HG02678 (cell line): Measurements from ENCODE around the gene ERCC1.
"Not testable (repeated sequence)": the region's sequence is repeated elsewhere in the genome, so short reads cannot be mapped to it uniquely, and the experiment has no call there.

Experiments used
- ATAC-seq: cut with Tn5 transposase; IDR thresholded peaks from one replicate; pipeline ENCODE4 v1.9.1; 2021; ENCODE audit warnings: mild to moderate bottlenecking, moderate library complexity; ENCODE audit not compliant: unreplicated experiment

Gene ERCC1

GRCh38 chr19:45455707-45456499 lies 32.2 kb upstream of the ERCC1 start:
- no peak for ATAC-seq

- no peak for ATAC-seq
These were observed 28.2 kb upstream of the ERCC1 start for GRCh38 chr19:45451850-45452387.

GRCh38 chr19:45451131-45451849 lies 27.6 kb upstream of the ERCC1 start:
- no peak for ATAC-seq

- ATAC-seq, result no peak
These were observed 26.3 kb upstream of the ERCC1 start for GRCh38 chr19:45450012-45450333.

GRCh38 chr19:45448887-45449299 lies 25.2 kb upstream of the ERCC1 start:
- ATAC-seq, result no peak

GRCh38 chr19:45448425-45448756 lies 24.7 kb upstream of the ERCC1 start:
- no peak for ATAC-seq

GRCh38 chr19:45446944-45447343 lies 23.2 kb upstream of the ERCC1 start:
- ATAC-seq, result no peak

GRCh38 chr19:45446295-45446694 lies 22.6 kb upstream of the ERCC1 start:
- no peak for ATAC-seq

- ATAC-seq, result no peak
These were observed 21.4 kb upstream of the ERCC1 start for GRCh38 chr19:45445139-45445538.

- peak; percentile 50 for ATAC-seq
These were observed 20.8 kb upstream of the ERCC1 start for GRCh38 chr19:45444318-45445041.

- ATAC-seq, result no peak
These were observed 20.0 kb upstream of the ERCC1 start for GRCh38 chr19:45443462-45444317.

- ATAC-seq, result no peak
These were observed 19.2 kb upstream of the ERCC1 start for GRCh38 chr19:45442778-45443461.

- no peak for ATAC-seq
These were observed 18.7 kb upstream of the ERCC1 start for GRCh38 chr19:45442408-45442777.

- no peak for ATAC-seq
These were observed 17.3 kb upstream of the ERCC1 start for GRCh38 chr19:45440873-45441654.

GRCh38 chr19:45440259-45440638 lies 16.5 kb upstream of the ERCC1 start:
- ATAC-seq, result no peak

- peak; percentile 67 for ATAC-seq
These were observed 16.0 kb upstream of the ERCC1 start for GRCh38 chr19:45439569-45440258.

- ATAC-seq, result no peak
These were observed 15.5 kb upstream of the ERCC1 start for GRCh38 chr19:45439190-45439568.

- ATAC-seq, result no peak
These were observed 13.6 kb upstream of the ERCC1 start for GRCh38 chr19:45437328-45437727.

GRCh38 chr19:45432543-45432942 lies 8.8 kb upstream of the ERCC1 start:
- ATAC-seq, result not testable (repeated sequence)
